ENCODE measurements around the gene ZCCHC12.

GRCh38 chrX:118862979-118863378, 39.4 kb downstream of the ZCCHC12 start:
- TF ChIP-seq DDX20 (tag; IDR thresholded peaks at IDR 0.05; ENCODE audit: low read depth) (no peak), KLF1 (tag; IDR thresholded peaks at IDR 0.05) (no peak), NR3C1 (CRISPR knock-in tag; IDR thresholded peaks at IDR 0.05) (no peak), GATAD2B (IDR thresholded peaks at IDR 0.05; ENCODE audit: borderline replicate concordance) (no peak), KLF13 (tag; IDR thresholded peaks at IDR 0.05; ENCODE audit: borderline replicate concordance, low read depth) (no peak), RBM39 (optimal IDR thresholded peaks at IDR 0.05; ENCODE audit: low read depth, low read length) (no peak), ZNF354B (CRISPR knock-in tag; IDR thresholded peaks at IDR 0.05) (no peak), ARHGAP35 (IDR thresholded peaks at IDR 0.05; ENCODE audit: partially characterized antibody) (no peak), CEBPB (tag; IDR thresholded peaks at IDR 0.05) (no peak)
- TF ChIP-seq, protein P1, sequence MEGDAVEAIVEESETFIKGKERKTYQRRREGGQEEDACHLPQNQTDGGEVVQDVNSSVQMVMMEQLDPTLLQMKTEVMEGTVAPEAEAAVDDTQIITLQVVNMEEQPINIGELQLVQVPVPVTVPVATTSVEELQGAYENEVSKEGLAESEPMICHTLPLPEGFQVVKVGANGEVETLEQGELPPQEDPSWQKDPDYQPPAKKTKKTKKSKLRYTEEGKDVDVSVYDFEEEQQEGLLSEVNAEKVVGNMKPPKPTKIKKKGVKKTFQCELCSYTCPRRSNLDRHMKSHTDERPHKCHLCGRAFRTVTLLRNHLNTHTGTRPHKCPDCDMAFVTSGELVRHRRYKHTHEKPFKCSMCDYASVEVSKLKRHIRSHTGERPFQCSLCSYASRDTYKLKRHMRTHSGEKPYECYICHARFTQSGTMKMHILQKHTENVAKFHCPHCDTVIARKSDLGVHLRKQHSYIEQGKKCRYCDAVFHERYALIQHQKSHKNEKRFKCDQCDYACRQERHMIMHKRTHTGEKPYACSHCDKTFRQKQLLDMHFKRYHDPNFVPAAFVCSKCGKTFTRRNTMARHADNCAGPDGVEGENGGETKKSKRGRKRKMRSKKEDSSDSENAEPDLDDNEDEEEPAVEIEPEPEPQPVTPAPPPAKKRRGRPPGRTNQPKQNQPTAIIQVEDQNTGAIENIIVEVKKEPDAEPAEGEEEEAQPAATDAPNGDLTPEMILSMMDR (IDR thresholded peaks at IDR 0.05 in 2 of 3, conservative IDR thresholded peaks at IDR 0.05 in 1 of 3; ENCODE audit: insufficient read depth in 2 of 3, low read depth in 1 of 3, low read length in 3 of 3), result no peak
